ENCODE results near the gene TLK1. TPM values are rescaled to one million over a fixed set of nuclear protein-coding genes. Genes with fewer than 3 reads are reported as not detected.

The TLK1 gene
- total and polyA plus RNA-seq, 9 of the 15 experiments (the other 6 are each of a cell fraction or from before 2014, with no cell fraction given): 20.2 to 101 (median 40.5) TPM

GRCh38 chr2:170965446-170966225, 195.1 kb downstream of the TLK1 start (continued):
- TF ChIP-seq TCF15 (CRISPR knock-in tag; IDR thresholded peaks at IDR 0.05) (no peak), ATF3 (IDR thresholded peaks at IDR 0.05) (no peak), ATF3 (CRISPR knock-in tag; conservative IDR thresholded peaks at IDR 0.05) (no peak), CTBP1 (IDR thresholded peaks at IDR 0.05; ENCODE audit: borderline replicate concordance) (no peak), ATF6 (CRISPR knock-in tag; IDR thresholded peaks at IDR 0.05) (no peak)

- H3K4me1 ChIP-seq (replicated peaks in 1 of 2; ENCODE audit: control insufficient read depth in 2 of 2, insufficient read depth in 2 of 2, low read length in 2 of 2): no peaks in the 10 kb centered on the region
- no peaks in the 10 kb centered on the region for H3K9me3 ChIP-seq (replicated peaks; ENCODE audit: control insufficient read depth, insufficient read depth, low read depth, low read length)
- H2AFZ ChIP-seq (ENCODE audit: low read depth, low read length): no peak overlapping the region
- no peaks in the 10 kb centered on the region for H3K9me1 ChIP-seq (ENCODE audit: control insufficient read depth, insufficient read depth, low read length)
- no peak overlapping the region for H3K9ac ChIP-seq (ENCODE audit: insufficient read depth in 1 of 2, low read depth in 2 of 2, low read length in 2 of 2)
- no peaks in the 10 kb centered on the region for H4K20me1 ChIP-seq (replicated peaks; ENCODE audit: control insufficient read depth, insufficient read depth, low read length)
- H3K27ac ChIP-seq (ENCODE audit: extremely low read depth, low read depth, low read length): no peak overlapping the region
- POLR2A ChIA-PET: interaction anchor here (0.7 to 1.6 kb wide), 2 partner anchors 11 to 146 kb away, joined by 3 to 7 read pairs; no protein-coding TSS in a partner anchor
- no peak overlapping the region for H3K4me2 ChIP-seq (ENCODE audit: insufficient read depth, low read length)
- H3K27me3 ChIP-seq (ENCODE audit: control insufficient read depth in 2 of 2, insufficient read depth in 2 of 2, low read length in 2 of 2): no peaks in the 10 kb centered on the region
- no peak for DNase-seq (ENCODE audit: extremely low read depth in 1 of 4, low spot score in 3 of 4)
- BruUV-seq (replicated peaks): no TSS peak
- FAIRE-seq: no peak
- no peaks in the 10 kb centered on the region for H3K79me2 ChIP-seq (ENCODE audit: control insufficient read depth, insufficient read depth, low read length)
- TF ChIP-seq POLR2AphosphoS5 (IDR thresholded peaks at IDR 0.05; ENCODE audit: control insufficient read depth, insufficient read depth, low read depth, low read length) (0 out of 2 replicates have a peak, but pooled peaks have one; percentile 35), ZNF263 (CRISPR knock-in tag; IDR thresholded peaks at IDR 0.05; ENCODE audit: borderline replicate concordance) (peak; percentile 69; the same call in 1 of the 2 replicates), POLR2A (conservative IDR thresholded peaks at IDR 0.05) (0 out of 2 replicates have a peak, but pooled peaks have one; percentile 28), ZBTB7A (IDR thresholded peaks at IDR 0.05; ENCODE audit: borderline replicate concordance, control insufficient read depth, low read depth, low read length) (no peak), RBM17 (IDR thresholded peaks at IDR 0.05; ENCODE audit: borderline replicate concordance, low read depth, low read length) (no peak)
- peaks cover 82% of the 10 kb centered on the region for H3K36me3 ChIP-seq (ENCODE audit: control insufficient read depth, insufficient read depth, low read length)
- in situ Hi-C loops (cut with MboI) (loop anchor here (25.0 kb wide), 1 partner anchor 1149 kb away; the partner anchor contains the start of gene DLX2), intact Hi-C loops (cut with micrococcal nuclease) (no loop called here)
- CTCF ChIA-PET (ENCODE audit: low intra/inter-chr PET ratio): no interaction called here
- H3K4me3 ChIP-seq: no peak overlapping the region
- WGBS (ENCODE audit: insufficient coverage, low coverage, missing lambda C conversion rate): 88% methylated on average over 2 of the region's 5 CpGs
- no peak for ATAC-seq
These were observed 197.3 kb downstream of the TLK1 start for GRCh38 chr2:170963386-170963785.

Data from K562 (cell line).